CD4-positive, alpha-beta T cell (primary cell): ENCODE measurements around the gene RXRA. TPM values are rescaled to one million over a fixed set of nuclear protein-coding genes. Genes with fewer than 3 reads are reported as not detected.

ENCODE experiments used
- ATAC-seq: fragments of 200-7000 bp; cut with Tn5 transposase; one replicate; pipeline ENCODE4 v1.10.0; 2022; ENCODE audit warnings: mild to moderate bottlenecking; ENCODE audit not compliant: poor library complexity
- CTCF ChIA-PET: fragments of 350-600 bp; sonication (Branson Sonifier 250); formaldehyde crosslinking; loops from one replicate; lab custom pipeline; 2021; ENCODE audit warnings: antibody characterized with exemption, inconsistent platforms; lab: Charles Lee
- POLR2A ChIA-PET: fragments of 350-600 bp; sonication (Branson Sonifier 250); formaldehyde crosslinking; loops from one replicate; lab custom pipeline; 2021; ENCODE audit warnings: antibody characterized with exemption, inconsistent platforms; lab: Charles Lee
- DNase-seq, 14 experiments: peaks; one replicate each; pipeline ENCODE4 v3.0.0-alpha.2; 2013 to 2020; ENCODE audit warnings: mixed read lengths in 2 of 14
- H3K27ac ChIP-seq, 2 donors: one replicate each; pipeline versions ENCODE4 v1.5.1 to v1.7.0; 2013; ENCODE audit warnings: low read length in 2 of 2, low read depth in 1 of 2, mild to moderate bottlenecking in 1 of 2
- H3K27me3 ChIP-seq, 2 experiments: 1 replicate in 1 of 2; 2 replicates in 1 of 2; pipeline versions ENCODE4 v1.6.1 to v1.7.0; 2013; ENCODE audit warnings: low read length in 2 of 2, control low read depth in 1 of 2, mild to moderate bottlenecking in 1 of 2, moderate library complexity in 1 of 2; ENCODE audit not compliant: insufficient read depth in 2 of 2, control insufficient read depth in 1 of 2
- H3K36me3 ChIP-seq: one replicate; pipeline ENCODE4 v1.6.1; 2013; ENCODE audit warnings: low read length, control low read depth; ENCODE audit not compliant: insufficient read depth
- H3K4me1 ChIP-seq: one replicate; pipeline ENCODE4 v1.6.1; 2013; ENCODE audit warnings: low read length, control low read depth; ENCODE audit not compliant: insufficient read depth
- H3K4me3 ChIP-seq: one replicate; pipeline ENCODE4 v1.5.1; 2013; ENCODE audit warnings: mild to moderate bottlenecking, low read length, moderate library complexity
- H3K9me3 ChIP-seq, 2 experiments: 1 replicate in 1 of 2; 2 replicates in 1 of 2; pipeline versions ENCODE4 v1.6.1 to v1.7.0; 2013; ENCODE audit warnings: low read length in 2 of 2, mild to moderate bottlenecking in 2 of 2, control low read depth in 1 of 2, moderate library complexity in 1 of 2; ENCODE audit not compliant: control insufficient read depth in 1 of 2, insufficient read depth in 1 of 2
- H3K27ac Mint-ChIP-seq: one replicate; pipeline ENCODE4 v1.8.0; 2020; ENCODE audit warnings: mixed read lengths
- H3K27me3 Mint-ChIP-seq: one replicate; pipeline ENCODE4 v1.8.0; 2021; ENCODE audit warnings: mixed read lengths
- H3K36me3 Mint-ChIP-seq: one replicate; pipeline ENCODE4 v1.8.0; 2021; ENCODE audit warnings: low read depth, mixed read lengths
- H3K4me1 Mint-ChIP-seq: one replicate; pipeline ENCODE4 v1.8.0; 2021; ENCODE audit warnings: low read depth, mixed read lengths
- H3K4me3 Mint-ChIP-seq: one replicate; pipeline ENCODE4 v1.8.0; 2020; ENCODE audit warnings: mild to moderate bottlenecking, mixed read lengths
- H3K9me3 Mint-ChIP-seq: one replicate; pipeline ENCODE4 v1.8.0; 2020; ENCODE audit warnings: mixed read lengths
- CTCF ChIP-seq: fragments of 200-600 bp; IDR thresholded peaks from one replicate; pipeline ENCODE4 v1.8.0; 2022; ENCODE audit warnings: antibody characterized with exemption, mild to moderate bottlenecking
- intact Hi-C, 2 experiments: fragments of 100-400 bp; cut with DNase I in 1 of 2; cut with micrococcal nuclease in 1 of 2; formaldehyde crosslinking; loops; one replicate each; pipeline versions ENCODE4 v1.15.1 to v1.9.0; 2023 to 2025; cut with DNase I, micrococcal nuclease
- total RNA-seq, 174 experiments: library from RNA in 2 of 174; stranded (reverse) in 2 of 174; gene quantifications; one replicate each; pipeline ENCODE4 v1.2.3 and lab custom pipeline; 2021 to 2026

Gene RXRA
- total RNA-seq, 2 experiments from 2014 or later, result 7.3 to 8.4 TPM

GRCh38 chr9:134431626-134432025, 105.4 kb downstream of the RXRA start:
- Histone ChIP-seq H3K9me3 (no peaks in the 10 kb centered on the region), H3K36me3 (peaks cover 3% of the 10 kb centered on the region), H3K4me3 (no peak overlapping the region), H3K4me1 (no peaks in the 10 kb centered on the region), H3K27ac (no peak overlapping the region), H3K27me3 (no peaks in the 10 kb centered on the region)
- DNase-seq (no peak), ATAC-seq (no peak)
- Mint-ChIP-seq H3K4me1 (no peaks in the 10 kb centered on the region), H3K27me3 (no peaks in the 10 kb centered on the region), H3K36me3 (peaks cover 7% of the 10 kb centered on the region), H3K27ac (no peak overlapping the region), H3K4me3 (no peak overlapping the region), H3K9me3 (no peaks in the 10 kb centered on the region)
- TF ChIP-seq CTCF, result no peak
- CTCF ChIA-PET, result no interaction called here
- POLR2A ChIA-PET, result no interaction called here
- intact Hi-C loops, result no loop called here

- ChIA-PET CTCF (no interaction called here), POLR2A (no interaction called here)
- H3K9me3 ChIP-seq, result no peaks in the 10 kb centered on the region
- H3K36me3 ChIP-seq, result peaks cover 3% of the 10 kb centered on the region
- H3K36me3 Mint-ChIP-seq, result peaks cover 7% of the 10 kb centered on the region
- no peaks in the 10 kb centered on the region for H3K4me1 Mint-ChIP-seq
- H3K4me1 ChIP-seq, result no peaks in the 10 kb centered on the region
- ATAC-seq, result no peak
- no peak overlapping the region for H3K27ac Mint-ChIP-seq
- no peaks in the 10 kb centered on the region for H3K27me3 Mint-ChIP-seq
- H3K27ac ChIP-seq, result no peak overlapping the region
- TF ChIP-seq CTCF, result no peak
- no peaks in the 10 kb centered on the region for H3K9me3 Mint-ChIP-seq
- H3K4me3 Mint-ChIP-seq, result no peak overlapping the region
- no peak for DNase-seq
- H3K27me3 ChIP-seq, result no peaks in the 10 kb centered on the region
- H3K4me3 ChIP-seq, result no peak overlapping the region
- intact Hi-C loops, result no loop called here
Measured at GRCh38 chr9:134432471-134432870, 106.2 kb downstream of the RXRA start.

GRCh38 chr9:134433101-134433500, 106.8 kb downstream of the RXRA start:
- intact Hi-C loops, result no loop called here
- H3K9me3 ChIP-seq, result no peaks in the 10 kb centered on the region
- H3K27me3 Mint-ChIP-seq, result no peaks in the 10 kb centered on the region
- no peak overlapping the region for H3K4me3 Mint-ChIP-seq
- H3K4me1 ChIP-seq, result no peaks in the 10 kb centered on the region
- H3K27me3 ChIP-seq, result no peaks in the 10 kb centered on the region
- no peak for DNase-seq
- ATAC-seq, result no peak
- no peaks in the 10 kb centered on the region for H3K9me3 Mint-ChIP-seq
- H3K4me1 Mint-ChIP-seq, result no peaks in the 10 kb centered on the region
- ChIA-PET CTCF (no interaction called here), POLR2A (no interaction called here)
- no peak for TF ChIP-seq CTCF
- H3K4me3 ChIP-seq, result no peak overlapping the region
- H3K36me3 Mint-ChIP-seq, result peaks cover 7% of the 10 kb centered on the region
- no peak overlapping the region for H3K27ac Mint-ChIP-seq
- no peak overlapping the region for H3K27ac ChIP-seq
- H3K36me3 ChIP-seq, result peaks cover 3% of the 10 kb centered on the region
